22Rv1 (cell line): ENCODE measurements around the gene ALDH1A3.

Experiments
- CTCF ChIP-seq: fragments of 450-650 bp; IDR thresholded peaks from 2 replicates; pipeline ENCODE4 v1.5.1; 2017; ENCODE audit warnings: mild to moderate bottlenecking
- ZFX ChIP-seq: fragments of 450-650 bp; IDR thresholded peaks from 2 replicates; pipeline ENCODE4 v1.6.1; 2017; ENCODE audit warnings: antibody characterized with exemption, borderline replicate concordance

DNA sequence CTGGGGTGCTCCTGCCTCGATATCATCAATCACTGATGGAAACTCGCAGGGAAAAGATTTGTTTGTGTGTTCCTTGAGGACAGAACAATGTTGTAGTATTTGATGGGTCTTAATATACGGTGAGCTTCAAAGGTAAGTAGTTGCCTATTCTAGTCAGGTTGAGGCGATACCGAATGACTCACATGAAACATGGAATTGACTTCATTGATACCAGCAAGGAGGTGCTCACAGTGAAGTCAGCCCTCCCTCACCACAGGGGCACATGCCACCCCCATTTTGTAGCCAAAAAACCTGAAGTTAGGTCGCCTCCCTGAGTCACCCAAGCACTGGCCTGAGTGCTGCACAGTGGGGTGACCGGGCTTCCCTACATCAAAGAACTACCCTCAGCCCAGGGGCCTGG, 3.7 kb upstream of the ALDH1A3 start:
- TF ChIP-seq CTCF, result no peak
- TF ChIP-seq ZFX, result no peak
